Smooth muscle cell of the brain vasculature (primary cell): Measurements from ENCODE around the gene CLEC19A.

ENCODE experiments used
- DNase-seq: peaks from one replicate; pipeline ENCODE4 v3.0.0-alpha.2; 2012; ENCODE audit warnings: low read depth, low spot score

CLEC19A gene

GRCh38 chr16:19285431-19285830 is at the start of gene CLEC19A:
Gene CLEC19A, plus strand, starts transcription at chr16:19285731. Its CDS starts 121 bp downstream, at chr16:19285852.
- DNase-seq, result no peak

GRCh38 chr16:19235886-19236285 is 49.6 kb upstream of the CLEC19A start:
- DNase-seq, result no peak

- no peak for DNase-seq
These were observed 48.8 kb upstream of the CLEC19A start for GRCh38 chr16:19236561-19237209.

GRCh38 chr16:19238406-19238805 is 47.1 kb upstream of the CLEC19A start:
- no peak for DNase-seq

- DNase-seq, result no peak
These were observed 45.9 kb upstream of the CLEC19A start for GRCh38 chr16:19239511-19240155.

- DNase-seq, result no peak
These were observed 45.0 kb upstream of the CLEC19A start for GRCh38 chr16:19240494-19240893.

- DNase-seq, result no peak
These were observed 44.0 kb upstream of the CLEC19A start for GRCh38 chr16:19241512-19241911.

- DNase-seq, result no peak
These were observed 43.3 kb upstream of the CLEC19A start for GRCh38 chr16:19242186-19242585.

GRCh38 chr16:19242987-19243575 is 42.5 kb upstream of the CLEC19A start:
- DNase-seq, result no peak

GRCh38 chr16:19245326-19245925 is 40.1 kb upstream of the CLEC19A start:
- DNase-seq, result no peak

GRCh38 chr16:19252904-19253303 is 32.6 kb upstream of the CLEC19A start:
- no peak for DNase-seq

GRCh38 chr16:19254611-19255010 is 30.9 kb upstream of the CLEC19A start:
- no peak for DNase-seq

- no peak for DNase-seq
These were observed 21.3 kb upstream of the CLEC19A start for GRCh38 chr16:19264123-19264673.

GRCh38 chr16:19265380-19265930 is 20.1 kb upstream of the CLEC19A start:
- DNase-seq, result no peak

- DNase-seq, result no peak
These were observed 18.8 kb upstream of the CLEC19A start for GRCh38 chr16:19266774-19267173.

- DNase-seq, result no peak
These were observed 16.4 kb upstream of the CLEC19A start for GRCh38 chr16:19269098-19269497.

GRCh38 chr16:19274165-19274797 is 11.2 kb upstream of the CLEC19A start:
- no peak for DNase-seq

- no peak for DNase-seq
These were observed 7.1 kb upstream of the CLEC19A start for GRCh38 chr16:19278403-19278802.

- DNase-seq, result no peak
These were observed 4.3 kb upstream of the CLEC19A start for GRCh38 chr16:19281246-19281645.

GRCh38 chr16:19282101-19282500 is 3.4 kb upstream of the CLEC19A start:
- DNase-seq, result no peak

- DNase-seq, result no peak
These were observed 1.9 kb upstream of the CLEC19A start for GRCh38 chr16:19283637-19284036.

GRCh38 chr16:19284207-19284606 is 1.3 kb upstream of the CLEC19A start:
- DNase-seq, result no peak
